Measurements from ENCODE around the gene HOXA2. TPM values are rescaled to one million over a fixed set of nuclear protein-coding genes. Genes with fewer than 3 reads are reported as not detected.

Gene HOXA2
- total and polyA plus RNA-seq, 2 of the 13 experiments (the other 11 are each of a cell fraction or from before 2014, with no cell fraction given), result 0.22 to 0.29 TPM

GRCh38 chr7:27091105-27091504 lies 11.4 kb downstream of the HOXA2 start (continued):
- TF ChIP-seq ONECUT2 (CRISPR knock-in tag; IDR thresholded peaks at IDR 0.05) (no peak), ZBTB1 (CRISPR knock-in tag; IDR thresholded peaks at IDR 0.05; ENCODE audit: borderline replicate concordance) (no peak), ZNF280D (CRISPR knock-in tag; IDR thresholded peaks at IDR 0.05) (no peak), ZNF121 (CRISPR knock-in tag; IDR thresholded peaks at IDR 0.05) (no peak), DZIP1 (CRISPR knock-in tag; IDR thresholded peaks at IDR 0.05) (no peak), CBFB (CRISPR knock-in tag; IDR thresholded peaks at IDR 0.05) (no peak), ZKSCAN8 (CRISPR knock-in tag; IDR thresholded peaks at IDR 0.05; ENCODE audit: borderline replicate concordance) (no peak), ZGPAT (CRISPR knock-in tag; IDR thresholded peaks at IDR 0.05) (0 out of 2 replicates have a peak, but pooled peaks have one; percentile 20), NCOR1 (IDR thresholded peaks at IDR 0.05; ENCODE audit: borderline replicate concordance, low read length) (peak; percentile 35; the same call in 1 of the 2 replicates), ZNF776 (CRISPR knock-in tag; IDR thresholded peaks at IDR 0.05) (no peak)
- TF ChIP-seq, protein P1, sequence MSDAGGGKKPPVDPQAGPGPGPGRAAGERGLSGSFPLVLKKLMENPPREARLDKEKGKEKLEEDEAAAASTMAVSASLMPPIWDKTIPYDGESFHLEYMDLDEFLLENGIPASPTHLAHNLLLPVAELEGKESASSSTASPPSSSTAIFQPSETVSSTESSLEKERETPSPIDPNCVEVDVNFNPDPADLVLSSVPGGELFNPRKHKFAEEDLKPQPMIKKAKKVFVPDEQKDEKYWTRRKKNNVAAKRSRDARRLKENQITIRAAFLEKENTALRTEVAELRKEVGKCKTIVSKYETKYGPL (CRISPR knock-in tag; IDR thresholded peaks at IDR 0.05), result no peak
- TF ChIP-seq, protein P2, sequence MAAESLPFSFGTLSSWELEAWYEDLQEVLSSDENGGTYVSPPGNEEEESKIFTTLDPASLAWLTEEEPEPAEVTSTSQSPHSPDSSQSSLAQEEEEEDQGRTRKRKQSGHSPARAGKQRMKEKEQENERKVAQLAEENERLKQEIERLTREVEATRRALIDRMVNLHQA (CRISPR knock-in tag; IDR thresholded peaks at IDR 0.05), result no peak
- TF ChIP-seq, protein P3, sequence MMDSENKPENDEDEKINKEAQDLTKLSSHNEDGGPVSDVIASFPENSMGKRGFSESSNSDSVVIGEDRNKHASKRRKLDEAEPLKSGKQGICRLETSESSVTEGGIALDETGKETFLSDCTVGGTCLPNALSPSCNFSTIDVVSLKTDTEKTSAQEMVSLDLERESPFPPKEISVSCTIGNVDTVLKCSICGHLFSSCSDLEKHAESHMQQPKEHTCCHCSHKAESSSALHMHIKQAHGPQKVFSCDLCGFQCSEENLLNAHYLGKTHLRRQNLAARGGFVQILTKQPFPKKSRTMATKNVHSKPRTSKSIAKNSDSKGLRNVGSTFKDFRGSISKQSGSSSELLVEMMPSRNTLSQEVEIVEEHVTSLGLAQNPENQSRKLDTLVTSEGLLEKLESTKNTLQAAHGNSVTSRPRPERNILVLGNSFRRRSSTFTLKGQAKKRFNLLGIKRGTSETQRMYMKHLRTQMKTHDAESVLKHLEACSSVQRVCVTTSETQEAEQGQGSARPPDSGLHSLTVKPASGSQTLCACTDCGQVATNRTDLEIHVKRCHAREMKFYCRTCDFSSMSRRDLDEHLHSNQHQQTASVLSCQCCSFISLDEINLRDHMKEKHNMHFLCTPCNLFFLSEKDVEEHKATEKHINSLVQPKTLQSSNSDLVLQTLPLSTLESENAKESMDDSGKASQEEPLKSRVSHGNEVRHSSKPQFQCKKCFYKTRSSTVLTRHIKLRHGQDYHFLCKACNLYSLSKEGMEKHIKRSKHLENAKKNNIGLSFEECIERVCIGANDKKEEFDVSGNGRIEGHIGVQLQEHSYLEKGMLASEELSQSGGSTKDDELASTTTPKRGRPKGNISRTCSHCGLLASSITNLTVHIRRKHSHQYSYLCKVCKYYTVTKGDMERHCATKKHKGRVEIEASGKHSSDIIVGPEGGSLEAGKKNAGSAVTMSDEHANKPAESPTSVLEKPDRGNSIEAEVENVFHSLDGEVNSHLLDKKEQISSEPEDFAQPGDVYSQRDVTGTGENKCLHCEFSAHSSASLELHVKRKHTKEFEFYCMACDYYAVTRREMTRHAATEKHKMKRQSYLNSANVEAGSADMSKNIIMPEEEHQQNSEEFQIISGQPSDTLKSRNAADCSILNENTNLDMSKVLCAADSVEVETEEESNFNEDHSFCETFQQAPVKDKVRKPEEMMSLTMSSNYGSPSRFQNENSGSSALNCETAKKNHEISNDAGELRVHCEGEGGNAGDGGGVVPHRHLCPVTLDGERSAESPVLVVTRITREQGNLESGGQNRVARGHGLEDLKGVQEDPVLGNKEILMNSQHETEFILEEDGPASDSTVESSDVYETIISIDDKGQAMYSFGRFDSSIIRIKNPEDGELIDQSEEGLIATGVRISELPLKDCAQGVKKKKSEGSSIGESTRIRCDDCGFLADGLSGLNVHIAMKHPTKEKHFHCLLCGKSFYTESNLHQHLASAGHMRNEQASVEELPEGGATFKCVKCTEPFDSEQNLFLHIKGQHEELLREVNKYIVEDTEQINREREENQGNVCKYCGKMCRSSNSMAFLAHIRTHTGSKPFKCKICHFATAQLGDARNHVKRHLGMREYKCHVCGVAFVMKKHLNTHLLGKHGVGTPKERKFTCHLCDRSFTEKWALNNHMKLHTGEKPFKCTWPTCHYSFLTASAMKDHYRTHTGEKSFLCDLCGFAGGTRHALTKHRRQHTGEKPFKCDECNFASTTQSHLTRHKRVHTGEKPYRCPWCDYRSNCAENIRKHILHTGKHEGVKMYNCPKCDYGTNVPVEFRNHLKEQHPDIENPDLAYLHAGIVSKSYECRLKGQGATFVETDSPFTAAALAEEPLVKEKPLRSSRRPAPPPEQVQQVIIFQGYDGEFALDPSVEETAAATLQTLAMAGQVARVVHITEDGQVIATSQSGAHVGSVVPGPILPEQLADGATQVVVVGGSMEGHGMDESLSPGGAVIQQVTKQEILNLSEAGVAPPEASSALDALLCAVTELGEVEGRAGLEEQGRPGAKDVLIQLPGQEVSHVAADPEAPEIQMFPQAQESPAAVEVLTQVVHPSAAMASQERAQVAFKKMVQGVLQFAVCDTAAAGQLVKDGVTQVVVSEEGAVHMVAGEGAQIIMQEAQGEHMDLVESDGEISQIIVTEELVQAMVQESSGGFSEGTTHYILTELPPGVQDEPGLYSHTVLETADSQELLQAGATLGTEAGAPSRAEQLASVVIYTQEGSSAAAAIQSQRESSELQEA (CRISPR knock-in tag; IDR thresholded peaks at IDR 0.05; ENCODE audit: not compliant biosample characterization), result no peak

Data from HepG2 (cell line).